HG02571 (cell line): Measurements from ENCODE around the gene GPR68.
"Not testable (repeated sequence)": the region's sequence is repeated elsewhere in the genome, so short reads cannot be mapped to it uniquely, and the experiment has no call there.

Source experiments
- ATAC-seq: cut with Tn5 transposase; IDR thresholded peaks from one replicate; pipeline ENCODE4 v1.9.1; 2021; ENCODE audit warnings: mild to moderate bottlenecking, moderate library complexity; ENCODE audit not compliant: unreplicated experiment

The GPR68 gene

DNA sequence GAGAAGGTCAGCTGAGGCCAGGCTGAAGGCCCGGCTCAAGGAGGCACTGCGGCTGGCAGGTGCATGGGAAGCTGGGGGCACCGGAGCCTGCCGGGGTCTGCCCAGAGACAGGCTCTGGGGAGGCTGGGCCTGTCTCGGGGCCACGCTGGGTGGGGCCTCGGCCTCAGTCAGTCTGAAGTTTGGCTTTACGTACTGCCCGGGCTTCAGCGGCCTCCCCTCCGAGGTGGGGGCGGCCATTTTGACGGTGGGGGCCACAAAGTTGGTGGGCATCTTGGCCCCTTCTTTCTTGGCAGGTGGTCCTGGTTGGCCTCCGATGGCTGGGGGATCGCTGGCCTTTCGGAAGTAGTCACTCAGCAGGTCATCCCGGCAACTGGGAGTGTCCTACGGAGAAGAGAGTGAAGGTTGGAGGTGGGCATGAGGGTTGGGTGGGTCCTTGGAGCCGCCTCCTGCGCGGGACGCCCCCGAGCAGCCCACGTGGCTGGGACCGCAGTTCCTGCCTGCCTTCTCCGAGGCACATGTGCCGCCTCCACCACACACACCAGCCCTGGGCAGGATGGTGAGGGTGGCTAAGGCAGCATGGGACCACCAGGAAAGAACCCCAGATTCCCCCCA is 28.9 kb upstream of the GPR68 start:
- no peak for ATAC-seq

DNA sequence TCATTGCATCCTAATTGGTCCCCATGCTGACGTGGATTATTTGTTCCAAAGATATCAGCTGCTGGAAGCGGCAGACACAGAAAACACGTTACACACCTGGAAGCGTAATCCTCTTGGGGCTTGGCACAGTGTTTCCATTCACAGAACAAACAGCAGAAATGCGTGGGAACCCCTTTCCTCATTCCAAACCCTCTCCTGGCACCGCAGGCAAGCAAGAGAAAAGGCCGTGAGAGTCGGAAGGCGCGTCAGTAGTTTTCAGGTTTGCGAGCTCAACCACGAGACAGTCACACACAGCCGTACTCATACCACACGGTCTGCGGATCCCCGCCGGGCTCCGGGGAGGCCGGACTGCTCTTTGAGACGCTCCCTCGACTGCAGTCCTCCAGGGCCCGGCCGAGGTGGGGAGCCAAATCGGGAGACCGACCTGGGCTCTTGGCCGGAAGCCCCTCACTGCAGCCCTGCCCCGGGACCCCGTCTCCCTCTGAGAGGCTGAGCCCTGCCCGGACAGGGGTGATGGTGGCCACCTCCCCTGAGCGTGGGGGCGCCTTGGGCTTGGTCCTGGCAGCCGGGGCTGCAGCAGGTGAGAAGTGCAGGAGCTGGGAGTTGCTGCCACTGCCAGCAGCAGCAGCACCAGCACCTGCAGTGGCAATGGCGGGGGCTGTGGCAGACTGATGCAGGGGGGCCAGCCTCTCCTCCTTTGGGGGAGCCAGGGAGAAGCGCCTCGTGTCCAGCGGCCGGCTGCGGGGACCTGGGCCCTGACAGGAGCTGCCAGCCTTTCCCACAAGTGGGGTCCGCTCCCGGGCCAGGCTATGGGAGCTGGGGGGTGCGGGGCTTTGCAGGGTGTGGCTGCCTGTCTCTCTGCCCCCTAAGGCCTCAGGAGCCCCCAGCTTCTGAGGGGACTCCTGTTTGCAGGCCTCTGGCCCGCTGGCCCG is 28.1 kb upstream of the GPR68 start:
- no peak for ATAC-seq

DNA sequence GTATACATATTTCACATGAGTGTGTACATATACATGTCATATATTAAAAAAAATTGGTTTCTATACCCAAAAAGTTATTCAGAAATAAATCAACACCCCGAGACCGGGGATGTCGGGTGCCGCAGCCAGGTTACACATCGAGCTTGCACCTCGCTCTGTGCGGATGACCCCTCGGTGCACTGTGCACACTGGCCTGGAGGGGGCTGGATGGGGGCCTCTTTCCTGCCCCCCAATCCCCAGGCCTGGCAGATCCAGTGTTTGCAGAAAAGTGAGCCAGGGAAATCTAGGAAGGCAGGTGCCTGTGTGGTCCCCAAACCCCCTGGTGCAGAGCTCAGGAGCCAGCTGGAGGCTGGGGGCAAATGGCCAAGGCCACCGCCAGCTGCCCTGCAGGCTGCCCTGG is 27.1 kb upstream of the GPR68 start:
- no peak for ATAC-seq

DNA sequence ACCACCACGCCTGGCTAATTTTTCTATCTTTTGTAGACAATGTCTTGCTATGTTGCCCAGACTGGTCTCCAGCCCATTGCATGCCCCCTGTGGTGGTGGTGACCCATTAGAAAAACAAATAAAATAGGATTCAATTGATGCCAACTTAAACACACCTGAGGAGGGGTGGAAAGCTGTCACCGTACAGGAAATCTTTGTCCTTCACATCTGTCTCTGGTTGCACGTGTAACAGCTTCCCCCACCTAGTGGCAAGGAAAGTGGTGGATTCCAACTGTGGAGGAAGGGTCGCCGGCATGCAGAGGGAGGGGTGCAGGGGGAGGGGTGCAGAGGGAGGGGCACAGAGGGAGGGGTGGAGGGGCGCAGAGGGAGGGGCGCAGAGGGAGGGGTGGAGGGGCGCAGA is 26.1 kb upstream of the GPR68 start:
- no peak for ATAC-seq

DNA sequence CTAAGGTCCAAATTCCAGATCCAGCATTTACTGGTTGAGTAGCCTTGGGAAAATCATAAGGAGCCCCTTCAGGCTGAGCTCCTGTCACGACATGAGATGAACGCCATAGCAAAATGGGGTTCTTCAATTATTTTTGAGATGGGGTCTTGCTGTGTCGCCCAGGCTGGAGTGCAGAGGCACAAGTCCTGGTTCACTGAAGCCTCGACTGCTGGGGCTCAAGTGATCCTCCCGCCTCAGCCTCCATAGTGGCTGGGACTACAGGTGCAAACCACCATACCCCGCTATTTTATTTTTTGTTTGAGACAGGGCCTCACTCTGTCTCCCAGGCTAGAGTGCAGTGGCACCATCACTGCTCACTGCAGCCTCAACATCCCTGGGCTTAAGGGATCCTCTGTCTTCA is 25.7 kb upstream of the GPR68 start:
- no peak for ATAC-seq

DNA sequence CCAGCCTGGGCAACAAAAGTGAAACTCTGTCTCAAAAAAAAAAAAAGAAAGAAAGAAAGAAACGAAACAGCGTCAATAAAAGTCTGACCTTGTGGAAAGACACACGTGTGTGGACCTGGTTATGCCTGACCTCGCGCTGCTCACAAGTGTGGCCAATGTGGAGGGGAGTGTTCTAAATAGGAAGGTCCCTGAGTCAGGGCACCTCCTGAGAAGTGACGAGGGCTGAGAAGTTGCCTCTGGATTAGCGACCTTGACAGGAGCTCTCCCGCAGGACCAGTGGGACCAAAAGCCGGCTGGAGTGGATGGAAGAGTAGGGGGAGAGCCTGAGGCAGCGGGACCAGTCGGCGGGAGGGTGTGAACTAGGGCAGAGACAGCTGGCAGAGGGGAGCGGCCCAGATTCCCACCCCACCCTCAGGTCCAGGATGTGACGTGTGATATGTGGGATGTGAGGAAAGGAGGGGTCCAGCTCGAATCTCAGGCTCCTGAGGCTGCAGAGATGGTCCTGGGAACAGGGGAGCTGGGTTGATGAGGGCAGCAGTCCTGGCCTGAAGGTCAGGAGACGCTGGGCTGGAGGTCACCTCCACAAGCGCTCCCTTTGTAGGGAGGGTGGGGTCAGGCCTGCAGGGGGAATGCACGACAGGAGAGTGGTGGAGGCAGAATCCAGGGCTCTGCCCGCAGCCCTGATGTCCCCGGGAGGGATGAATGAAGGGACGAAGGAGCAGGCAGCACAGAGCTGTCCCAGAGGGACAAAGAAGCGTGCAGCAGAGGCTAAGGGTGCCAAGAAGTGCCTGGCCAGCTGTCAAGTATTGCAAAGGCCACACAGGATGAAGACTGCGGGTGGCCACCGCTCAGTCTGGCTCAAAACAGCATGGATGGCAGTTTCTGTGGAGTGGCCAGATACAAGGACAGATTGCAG is 24.8 kb upstream of the GPR68 start:
- ATAC-seq = no peak

DNA sequence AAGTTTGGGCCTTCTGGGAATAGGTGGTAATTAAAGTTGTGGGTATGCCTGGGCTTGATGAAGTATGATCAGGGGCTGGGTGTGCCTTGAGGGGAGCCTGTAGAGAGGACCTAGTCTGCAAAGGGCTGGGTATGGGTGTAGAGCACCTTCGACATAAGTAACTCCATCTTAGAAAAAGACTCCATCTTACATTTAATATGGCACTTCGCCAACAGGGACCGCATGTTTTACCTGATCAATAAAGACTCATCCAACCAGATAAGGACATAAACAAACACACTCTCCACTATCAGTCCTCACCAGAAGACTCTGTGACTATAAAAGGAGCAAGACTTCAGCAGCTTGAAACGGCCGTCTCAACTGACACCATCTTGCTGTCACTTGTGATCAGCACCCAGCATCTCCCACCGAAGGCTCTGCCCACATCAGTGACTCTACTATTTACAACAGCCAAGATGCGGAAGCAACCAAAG is 23.5 kb upstream of the GPR68 start:
- no peak for ATAC-seq

DNA sequence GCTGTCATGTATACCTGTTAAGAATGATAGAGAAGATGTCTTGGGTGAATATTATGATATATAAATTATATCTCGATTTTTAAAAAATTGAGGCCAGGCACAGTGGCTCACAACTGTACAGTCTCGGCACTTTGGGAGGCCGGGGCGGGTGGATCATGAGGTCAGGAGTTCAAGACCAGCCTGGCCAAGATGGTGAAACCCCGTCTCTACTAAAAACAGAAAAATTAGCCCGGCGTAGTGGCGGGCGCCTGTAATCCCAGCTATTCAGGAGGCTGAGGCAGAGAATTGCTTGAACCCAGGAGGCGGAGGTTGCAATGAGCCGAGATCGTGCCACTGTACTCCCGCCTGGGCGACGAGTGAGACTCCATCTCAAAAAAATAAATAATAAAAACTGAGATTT is 21.8 kb upstream of the GPR68 start:
- not testable (repeated sequence) for ATAC-seq

DNA sequence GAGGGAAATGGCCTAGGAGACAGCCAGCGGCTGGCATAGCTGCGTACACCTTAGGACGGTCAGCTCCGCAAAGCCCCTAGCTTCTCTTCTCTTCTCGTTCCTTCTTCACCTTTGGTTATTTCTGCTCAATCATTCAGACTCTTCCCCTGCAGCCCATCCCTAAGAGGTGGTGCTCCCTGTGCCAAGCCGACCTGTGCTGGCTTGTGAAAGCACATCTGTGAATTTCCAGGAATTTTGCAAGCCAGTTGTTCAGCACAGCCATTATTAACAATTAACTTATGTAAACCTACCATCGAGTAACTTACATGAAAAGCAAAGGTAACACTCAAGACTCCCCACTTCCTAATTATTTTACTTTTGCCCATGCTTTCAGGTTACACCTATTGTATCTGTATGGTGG is 20.9 kb upstream of the GPR68 start:
- no peak for ATAC-seq

DNA sequence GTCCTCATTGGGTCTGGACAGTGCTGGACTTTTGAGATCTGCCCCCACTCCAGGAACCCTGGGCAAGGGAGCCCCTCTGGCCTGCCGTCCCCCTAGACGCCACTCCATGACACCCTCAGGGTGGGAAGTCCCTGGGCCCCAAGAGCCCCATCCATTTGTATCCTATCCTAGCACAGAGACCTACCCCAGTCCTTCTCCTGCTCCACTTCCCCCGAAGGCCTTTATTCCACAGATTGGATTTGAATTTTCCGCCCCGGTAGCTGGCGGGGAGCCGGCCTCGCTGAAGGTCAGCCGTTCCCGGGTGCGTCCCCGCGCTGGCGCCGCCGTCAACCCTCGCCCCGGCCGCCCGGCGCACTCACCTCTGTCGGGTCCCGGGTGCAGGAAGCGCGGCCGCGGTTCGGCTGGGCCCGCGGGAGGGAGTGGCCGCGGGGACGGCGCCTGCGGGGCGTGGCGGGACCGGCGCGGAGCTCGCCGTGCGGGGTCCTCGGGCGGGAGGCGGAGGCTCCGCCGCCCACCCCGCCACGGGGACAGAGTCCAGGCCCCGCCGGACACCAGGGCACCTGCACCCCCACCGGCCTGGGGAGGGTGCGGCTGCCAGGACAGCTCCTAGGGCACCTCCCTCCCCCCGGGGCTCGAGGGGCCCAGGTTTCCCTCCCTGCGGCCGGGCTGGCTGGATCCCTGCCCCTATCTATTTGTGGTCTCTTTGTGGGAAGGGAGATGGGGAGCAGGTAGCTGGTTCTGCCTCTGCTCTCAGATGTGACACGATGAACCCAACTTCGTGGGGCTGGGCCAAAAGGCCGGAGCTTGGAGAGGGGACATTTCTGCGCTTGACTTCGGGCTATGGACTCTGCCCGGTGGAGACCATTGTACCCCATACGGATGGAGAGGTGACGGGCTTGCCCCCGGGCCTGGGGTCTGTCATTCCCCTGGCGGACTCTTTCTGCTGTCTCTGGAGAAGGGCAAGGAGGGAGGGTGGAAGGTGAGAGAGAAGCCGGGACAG is 19.9 kb upstream of the GPR68 start:
- ATAC-seq = no peak

DNA sequence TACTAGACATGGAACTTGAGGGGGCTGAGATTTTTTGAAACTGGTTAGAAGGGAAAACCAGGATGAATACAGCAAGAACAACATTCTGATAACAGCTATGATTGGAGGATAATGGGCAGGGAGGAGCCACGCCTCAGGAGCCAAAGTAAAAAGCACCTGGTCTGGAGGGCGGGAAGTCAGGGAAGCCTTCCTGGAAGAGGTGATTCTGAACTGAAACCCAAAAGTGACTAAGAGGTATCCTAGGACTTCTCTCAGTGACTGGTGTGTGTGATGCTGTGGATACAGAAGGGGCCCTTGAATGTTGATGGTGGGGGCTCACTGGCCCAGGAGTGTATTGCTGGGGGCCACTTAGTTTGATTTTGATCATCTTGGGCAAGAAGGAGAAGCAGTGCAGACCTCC is 18.8 kb upstream of the GPR68 start:
- no peak for ATAC-seq

DNA sequence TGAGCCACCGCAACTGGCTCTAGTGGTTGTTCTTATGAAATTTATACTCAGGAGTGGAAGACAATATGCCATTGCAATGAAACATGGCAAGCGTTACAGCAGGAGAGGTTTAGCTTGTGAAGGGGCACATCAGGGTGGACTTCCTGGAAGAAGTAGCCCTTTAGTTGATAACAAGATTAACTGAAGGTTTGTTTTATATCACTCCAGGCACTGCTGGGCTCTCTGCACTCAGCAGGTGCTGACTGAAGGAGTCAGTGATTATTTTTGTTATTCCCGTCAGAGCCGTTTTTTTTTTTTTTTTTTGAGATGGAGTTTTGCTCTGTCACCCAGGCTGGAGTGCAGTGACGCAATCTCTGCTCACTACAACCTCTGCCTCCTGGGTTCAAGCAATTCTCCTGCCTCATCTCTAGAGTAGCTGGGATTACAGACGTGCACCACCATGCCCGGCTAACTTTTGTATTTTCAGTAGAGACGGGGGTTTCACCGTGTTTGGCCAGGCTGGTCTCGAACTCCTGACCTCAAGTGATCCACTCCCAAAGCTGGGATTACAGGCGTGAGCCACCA is 17.6 kb upstream of the GPR68 start:
- ATAC-seq = no peak

DNA sequence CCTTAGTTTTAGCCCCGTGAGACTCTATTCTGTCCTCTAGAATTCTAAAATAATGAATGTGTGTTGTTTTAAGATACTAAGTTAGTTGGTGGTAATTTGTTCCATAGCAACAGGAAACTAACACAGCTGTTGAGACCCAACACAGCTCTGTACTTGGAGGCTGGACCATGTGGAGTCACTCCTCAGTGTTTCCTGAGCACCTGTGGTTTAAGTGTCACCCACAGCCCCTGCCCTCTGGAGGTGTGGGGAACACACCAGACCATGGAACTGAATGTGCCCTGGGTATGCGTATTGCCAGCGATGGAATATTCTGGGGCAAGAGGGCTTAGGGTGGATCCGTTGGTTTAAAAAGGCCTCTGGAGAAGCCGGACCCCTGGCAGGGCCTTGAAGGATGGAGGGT is 16.6 kb upstream of the GPR68 start:
- ATAC-seq = no peak

DNA sequence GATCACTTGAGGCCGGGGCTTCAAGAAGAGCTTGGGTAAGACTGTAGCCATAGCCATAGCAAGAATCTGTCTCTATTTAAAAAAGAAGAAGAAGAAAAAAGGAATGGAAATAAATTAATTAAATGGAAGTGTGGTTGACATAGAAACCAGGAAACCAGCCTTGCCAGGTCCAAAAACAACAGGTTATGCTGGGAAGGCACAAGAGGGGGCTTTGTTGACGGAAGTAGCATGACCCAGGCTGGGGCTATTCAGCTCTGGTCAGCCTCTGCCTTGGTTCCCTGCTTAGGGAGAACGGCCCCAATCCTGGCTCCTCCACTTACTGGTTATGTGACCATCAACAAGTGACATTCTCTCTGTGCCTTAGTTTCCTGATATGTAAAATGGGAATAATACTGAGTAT is 14.4 kb upstream of the GPR68 start:
- ATAC-seq = no peak

DNA sequence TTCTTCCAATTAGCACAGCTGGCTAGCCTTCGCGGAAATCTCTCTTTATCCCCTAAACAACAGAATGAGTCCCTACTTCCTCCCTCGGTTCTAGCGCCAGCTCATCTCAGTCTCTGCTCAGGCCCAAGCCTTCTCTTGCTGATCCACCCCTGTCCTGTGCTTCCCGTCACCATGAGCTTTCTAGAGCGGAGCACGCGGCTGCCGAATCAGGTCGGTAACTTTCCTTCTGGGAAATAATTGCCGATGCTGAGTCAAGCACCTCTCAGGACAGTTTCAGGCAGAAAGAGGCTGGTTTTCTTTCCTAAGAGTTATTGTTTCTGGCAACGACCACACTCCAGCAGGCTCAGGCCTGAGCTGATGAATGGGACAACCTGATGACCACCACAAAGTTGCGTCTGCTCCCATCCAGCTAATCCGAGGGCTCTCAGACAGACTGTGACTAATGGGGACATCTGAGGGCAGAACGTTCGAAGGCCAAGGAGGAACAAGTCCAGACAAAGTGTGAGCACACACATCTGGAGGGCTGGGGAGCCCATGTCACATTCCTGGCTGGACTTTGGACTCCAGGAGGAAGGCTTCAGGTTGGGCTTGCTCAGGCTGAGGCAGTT is 13.6 kb upstream of the GPR68 start:
- no peak for ATAC-seq

DNA sequence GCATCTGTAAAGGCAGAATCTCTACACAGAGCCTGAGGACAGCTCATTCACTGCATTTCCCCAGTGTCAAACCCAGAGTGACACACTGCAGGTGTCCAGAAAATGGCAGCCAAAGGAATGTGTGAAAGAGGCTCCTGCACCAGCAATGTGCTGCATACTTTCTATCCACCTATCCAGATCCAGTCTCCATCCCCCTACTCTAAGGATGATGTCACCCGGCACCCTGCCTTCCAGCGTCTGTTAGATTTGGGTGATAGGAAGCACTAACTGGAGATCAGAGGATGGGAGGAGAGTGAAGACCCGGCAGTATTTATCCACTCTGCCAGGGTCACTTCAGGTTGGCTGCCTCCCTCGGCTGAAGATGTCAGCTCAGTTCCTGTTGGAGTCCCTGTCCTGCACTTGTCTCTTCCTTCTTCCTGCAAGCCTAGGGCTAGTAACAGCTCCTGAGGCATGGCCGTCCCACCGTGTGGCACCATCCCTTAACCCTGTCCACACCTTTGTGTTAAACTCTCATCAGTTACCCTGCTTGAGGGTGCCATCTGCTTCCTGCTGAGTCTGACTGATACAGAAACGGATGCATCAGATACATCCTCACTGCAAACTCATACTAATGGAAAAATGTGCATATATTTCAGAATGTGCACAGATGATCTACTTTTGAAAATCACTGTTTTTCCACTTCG is 13.0 kb upstream of the GPR68 start:
- ATAC-seq = no peak

DNA sequence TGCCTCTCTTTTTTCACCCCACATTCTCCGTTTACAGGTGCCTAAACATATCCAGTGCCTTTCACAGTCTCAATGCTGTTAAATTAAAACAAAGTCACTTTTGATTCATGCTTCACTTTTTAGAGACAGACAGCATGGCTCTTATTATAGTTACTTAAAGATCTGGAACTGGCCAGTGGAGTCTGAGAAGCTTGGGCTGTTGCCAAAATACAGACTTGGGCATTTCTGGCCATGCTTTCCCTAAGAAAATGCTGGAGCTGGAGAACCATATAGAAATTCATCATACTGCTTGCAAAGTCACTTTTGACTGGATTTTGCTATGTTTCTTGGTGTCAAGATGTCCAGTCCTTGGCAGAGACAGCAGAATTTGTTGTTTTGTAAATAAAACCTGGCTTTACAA is 12.2 kb upstream of the GPR68 start:
- ATAC-seq = no peak

DNA sequence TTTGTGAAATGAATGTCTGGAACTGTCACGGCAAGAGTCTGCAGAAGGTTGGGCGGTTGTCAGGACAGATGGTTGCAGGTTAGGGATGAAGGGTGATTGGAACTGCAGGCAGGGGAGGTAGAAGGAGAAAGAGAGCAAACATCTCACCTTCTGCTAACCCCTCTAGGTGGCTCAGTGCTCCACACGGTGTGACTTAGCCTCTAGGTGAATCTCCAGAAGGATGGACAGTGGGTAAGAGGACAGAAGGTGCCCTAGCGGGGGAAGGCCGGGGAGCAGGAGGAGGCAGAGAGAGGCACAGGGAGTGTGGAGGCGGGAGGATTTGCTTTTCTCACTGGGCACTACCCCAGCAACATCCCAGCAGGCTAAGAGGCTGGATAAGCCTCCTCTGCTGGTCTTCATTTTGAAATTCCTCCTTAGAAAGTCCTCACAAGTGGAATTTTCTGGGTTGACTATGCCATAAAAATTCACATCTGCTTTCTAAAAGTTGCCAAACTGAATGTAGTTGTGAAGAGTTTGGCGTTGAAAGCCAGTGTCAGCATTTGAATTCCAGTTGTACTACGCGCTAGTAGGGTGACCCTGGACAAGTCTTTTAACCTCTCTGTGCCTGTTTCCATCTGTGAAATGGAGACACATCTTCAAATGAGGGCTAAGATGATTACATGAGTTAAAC is 10.7 kb upstream of the GPR68 start:
- no peak for ATAC-seq
